Stimulated activated CD4-positive, alpha-beta T cell treated with anti-CD3 and anti-CD28 coated beads, Interleukin-15, amount 100 ng/mL, for 48 hours (primary cell): ENCODE data around the gene HSPA1L.
"Not testable (repeated sequence)": the region's sequence is repeated elsewhere in the genome, so short reads cannot be mapped to it uniquely, and the experiment has no call there.

Source experiments
- DNase-seq, 2 donors: peaks; one replicate each; pipeline ENCODE4 v3.0.0-alpha.2; 2020; ENCODE audit warnings: low read depth in 2 of 2

The HSPA1L gene

GRCh38 chr6:31836474-31837368 is 21.6 kb upstream of the HSPA1L start:
- no peak for DNase-seq

- DNase-seq, result no peak
Observed at GRCh38 chr6:31836047-31836473, 21.0 kb upstream of the HSPA1L start.

GRCh38 chr6:31834367-31835250 is 19.5 kb upstream of the HSPA1L start:
- peak; percentile 66 to 74 for DNase-seq

- no peak for DNase-seq
Observed at GRCh38 chr6:31831350-31832215, 16.5 kb upstream of the HSPA1L start.

- no peak for DNase-seq
Observed at GRCh38 chr6:31830886-31831335, 15.8 kb upstream of the HSPA1L start.

GRCh38 chr6:31829633-31830283 is 14.7 kb upstream of the HSPA1L start:
- no peak for DNase-seq

GRCh38 chr6:31827286-31828079 is 12.4 kb upstream of the HSPA1L start, which contains the start of gene HSPA1B:
Gene HSPA1B (plus strand): TSS chr6:31827738. CDS start chr6:31827951, 213 bp downstream.
- peak; percentile 89 to 95 for DNase-seq

GRCh38 chr6:31826793-31827285 is 11.8 kb upstream of the HSPA1L start:
- peak in 1 of 2 donors; percentile 29 for DNase-seq

GRCh38 chr6:31825553-31825952 is 10.5 kb upstream of the HSPA1L start:
- no peak for DNase-seq

GRCh38 chr6:31823592-31824196 is 8.6 kb upstream of the HSPA1L start:
- not testable (repeated sequence) for DNase-seq

- no peak for DNase-seq
Observed at GRCh38 chr6:31822036-31822821, 7.1 kb upstream of the HSPA1L start.

- peak in 1 of 2 donors; percentile 73 for DNase-seq
Observed at GRCh38 chr6:31821301-31822035, 6.4 kb upstream of the HSPA1L start.

GRCh38 chr6:31820399-31820798 is 5.3 kb upstream of the HSPA1L start:
- not testable (repeated sequence) for DNase-seq

GRCh38 chr6:31819871-31820299 is 4.8 kb upstream of the HSPA1L start:
- DNase-seq, result no peak

- DNase-seq, result not testable (repeated sequence)
Observed at GRCh38 chr6:31817929-31818511, 2.9 kb upstream of the HSPA1L start.

GRCh38 chr6:31817133-31817928 is 2.2 kb upstream of the HSPA1L start:
- not testable (repeated sequence) for DNase-seq

GRCh38 chr6:31814677-31815024 is 432 bp downstream of the HSPA1L start:
- DNase-seq, result no peak
